ENCODE results near the gene CPOX. TPM values are rescaled to one million over a fixed set of nuclear protein-coding genes. Genes with fewer than 3 reads are reported as not detected.

CPOX gene
- total RNA-seq, 1 experiment from 2014 or later: 24.7 TPM

GRCh38 chr3:98553021-98553563 lies 40.3 kb downstream of the CPOX start:
- H4K8ac ChIP-seq (replicated peaks; ENCODE audit: insufficient read length, low read depth, low read length): no peak overlapping the region
- Mint-ChIP-seq H3K27ac (no peak overlapping the region), H3K36me3 (ENCODE audit: insufficient read depth in 1 of 3, low read depth in 3 of 3) (no peaks in the 10 kb centered on the region), H3K27me3 (ENCODE audit: low read depth) (no peaks in the 10 kb centered on the region), H3K4me3 (no peak overlapping the region), H3K4me1 (peaks cover 0 to 5% of the 10 kb centered on the region in 2 experiments; a peak in 1 of 4 replicates), H3K9me3 (no peaks in the 10 kb centered on the region)
- no peak overlapping the region for H3K23ac ChIP-seq (ENCODE audit: insufficient read length, low read depth, low read length)
- no peak overlapping the region for H2BK5ac ChIP-seq (ENCODE audit: insufficient read length, low read length)
- H2BK20ac ChIP-seq (ENCODE audit: low read depth, low read length, poor library complexity, severe bottlenecking): no peak overlapping the region
- H2BK15ac ChIP-seq (ENCODE audit: low read depth, low read length): no peak overlapping the region
- no peak overlapping the region for H3K27ac ChIP-seq (ENCODE audit: insufficient read length, low read depth, low read length)
- H4K91ac ChIP-seq (ENCODE audit: insufficient read length, low read depth, low read length): no peak overlapping the region
- H3K27me3 ChIP-seq (ENCODE audit: insufficient read depth, low read length): no peaks in the 10 kb centered on the region
- no peaks in the 10 kb centered on the region for H3K4me1 ChIP-seq (ENCODE audit: insufficient read depth, low read length)
- no peak overlapping the region for H2BK120ac ChIP-seq (ENCODE audit: low read depth, low read length, poor library complexity, severe bottlenecking)
- H3T11ph ChIP-seq (ENCODE audit: low read length): no peak overlapping the region
- no peak overlapping the region for H3K56ac ChIP-seq (ENCODE audit: insufficient read length, low read depth, low read length)
- no peak for TF ChIP-seq CTCF (conservative IDR thresholded peaks at IDR 0.05)
- no peak overlapping the region for H2BK12ac ChIP-seq (ENCODE audit: insufficient read length, low read depth, low read length)
- no peak overlapping the region for H3K4ac ChIP-seq (ENCODE audit: low read depth, low read length)
- H3K79me2 ChIP-seq (ENCODE audit: insufficient read depth, low read length): no peaks in the 10 kb centered on the region
- H2AK5ac ChIP-seq (ENCODE audit: insufficient read length, low read length): no peak overlapping the region
- no peak overlapping the region for H3K14ac ChIP-seq (ENCODE audit: insufficient read depth, low read length)
- H3K79me1 ChIP-seq (ENCODE audit: insufficient read depth, low read depth, low read length, poor library complexity, severe bottlenecking): no peaks in the 10 kb centered on the region
- no peaks in the 10 kb centered on the region for H4K20me1 ChIP-seq (ENCODE audit: control insufficient read depth, insufficient read depth, insufficient read length)
- WGBS (ENCODE audit: extremely low coverage, insufficient read length, low lambda C conversion rate): no CpG with 5 or more reads among the region's 6 CpGs
- no peak overlapping the region for H3K4me2 ChIP-seq (ENCODE audit: insufficient read depth, insufficient read length, low read length)
- H3K23me2 ChIP-seq (ENCODE audit: insufficient read length, low read depth, low read length, poor library complexity, severe bottlenecking): no peaks in the 10 kb centered on the region
- no peak for DNase-seq
- no peak overlapping the region for H4K5ac ChIP-seq (ENCODE audit: insufficient read length, low read depth, low read length)
- no peak overlapping the region for H3K18ac ChIP-seq (ENCODE audit: insufficient read length, low read depth, low read length)
- H2AFZ ChIP-seq (ENCODE audit: low read length): no peak overlapping the region
- H3K9me3 ChIP-seq (ENCODE audit: control insufficient read depth, low read depth, low read length): no peaks in the 10 kb centered on the region
- no peak overlapping the region for H3K9ac ChIP-seq (ENCODE audit: extremely low read depth, insufficient read length, low read length)

Data from H9 (cell line).